GM23338 (cell line): Measurements from ENCODE around the gene RAD23B.

ENCODE experiments used
- CTCF ChIP-seq, 2 experiments: fragments of 200-600 bp in 1 of 2; sonication (generic) in 1 of 2; conservative IDR thresholded peaks; 2 replicates each; pipeline versions ENCODE4 v1.5.1 to v1.6.1; 2016 to 2017; ENCODE audit warnings: antibody characterized with exemption in 2 of 2, low read depth in 2 of 2, mild to moderate bottlenecking in 2 of 2, moderate library complexity in 1 of 2
- EZH2 ChIP-seq: fragments of 200-600 bp; sonication (generic); IDR thresholded peaks from one replicate; pipeline ENCODE4 v1.8.0; 2017; ENCODE audit warnings: antibody characterized with exemption, mild to moderate bottlenecking, low read depth; ENCODE audit not compliant: unreplicated experiment

GRCh38 chr9:107316795-107317661 is 33.9 kb downstream of the RAD23B start:
- no peak for TF ChIP-seq CTCF (conservative IDR thresholded peaks at IDR 0.05; ENCODE audit: low read depth in 2 of 2)
- TF ChIP-seq EZH2: no peak
